ENCODE results near the gene DCAF4L1.

Gene DCAF4L1

GRCh38 chr4:41990365-41991111, 9.0 kb downstream of the DCAF4L1 start, which contains the start of gene SLC30A9:
Gene SLC30A9 (plus strand): TSS chr4:41990530. CDS start chr4:41990652, 122 bp downstream.
- peak; percentile 93 for DNase-seq

- DNase-seq: no peak
Observed at GRCh38 chr4:41991916-41992767, 10.6 kb downstream of the DCAF4L1 start.

GRCh38 chr4:41992967-41993857, 11.7 kb downstream of the DCAF4L1 start:
- no peak for DNase-seq

GRCh38 chr4:41994461-41994985, 13.0 kb downstream of the DCAF4L1 start:
- no peak for DNase-seq

- no peak for DNase-seq
Observed at GRCh38 chr4:41998019-41998418, 16.5 kb downstream of the DCAF4L1 start.

GRCh38 chr4:41999321-41999720, 17.8 kb downstream of the DCAF4L1 start:
- no peak for DNase-seq

- DNase-seq: no peak
Observed at GRCh38 chr4:42008011-42008786, 26.6 kb downstream of the DCAF4L1 start.

GRCh38 chr4:42015438-42015837, 33.9 kb downstream of the DCAF4L1 start:
- DNase-seq: no peak

- DNase-seq: no peak
Observed at GRCh38 chr4:42018451-42018850, 36.9 kb downstream of the DCAF4L1 start.

Measured in central memory CD4-positive, alpha-beta T cell (primary cell).